IMR-90 (cell line): Measurements from ENCODE around the gene PPP2R2D. TPM values are rescaled to one million over a fixed set of nuclear protein-coding genes. Genes with fewer than 3 reads are reported as not detected.

Experiments used
- ATAC-seq: fragments of 200-7000 bp; cut with Tn5 transposase; 2 replicates; pipeline ENCODE4 v1.9.1; 2020; ENCODE audit warnings: low read depth, mild to moderate bottlenecking, moderate library complexity
- BruUV-seq: library from RNA; stranded (reverse); fragments of 400-500 nt; replicated peaks from 2 replicates; lab custom pipeline; 2021; lab: Mats Ljungman, UMichigan
- CTCF ChIA-PET: fragments of 300-600 bp; formaldehyde crosslinking; extraction: SDS; loops from one replicate; lab custom pipeline; 2021; ENCODE audit warnings: antibody characterized with exemption; lab: Yijun Ruan, JAX
- POLR2A ChIA-PET: fragments of 300-600 bp; sonication (Branson Sonifier 250); formaldehyde crosslinking; loops from one replicate; lab custom pipeline; 2022; ENCODE audit warnings: antibody characterized with exemption; ENCODE audit not compliant: unreplicated experiment; lab: Charles Lee
- DNase-seq: peaks from one replicate; pipeline ENCODE4 v3.0.0; 2013
- H2AFZ ChIP-seq: replicated peaks from 2 replicates; pipeline ENCODE3; 2013; ENCODE audit warnings: low read length, mild to moderate bottlenecking; ENCODE audit not compliant: poor library complexity
- H2AK5ac ChIP-seq: 2 replicates; pipeline ENCODE4 v1.6.1; 2013; ENCODE audit warnings: low read depth, low read length, inconsistent platforms
- H2AK9ac ChIP-seq: replicated peaks from 2 replicates; pipeline ENCODE3; 2013; ENCODE audit warnings: mild to moderate bottlenecking, low read depth, low read length, moderate library complexity; ENCODE audit not compliant: poor library complexity
- H2BK120ac ChIP-seq: 2 replicates; pipeline ENCODE4 v1.6.1; 2013; ENCODE audit warnings: low read depth, low read length, inconsistent platforms
- H2BK15ac ChIP-seq: 3 replicates; pipeline ENCODE4 v1.6.1; 2013; ENCODE audit warnings: low read depth, low read length, inconsistent platforms
- H2BK20ac ChIP-seq: 2 replicates; pipeline ENCODE4 v1.6.1; 2013; ENCODE audit warnings: low read depth, mild to moderate bottlenecking, inconsistent platforms, low read length, moderate library complexity
- H2BK5ac ChIP-seq: 2 replicates; pipeline ENCODE4 v1.6.1; 2013; ENCODE audit warnings: mild to moderate bottlenecking, low read depth, low read length, inconsistent platforms; ENCODE audit not compliant: poor library complexity, severe bottlenecking
- H3K14ac ChIP-seq: replicated peaks from 2 replicates; pipeline ENCODE4 v1.6.1; 2013; ENCODE audit warnings: low read depth, low read length, inconsistent platforms
- H3K18ac ChIP-seq: 2 replicates; pipeline ENCODE4 v1.6.1; 2013; ENCODE audit warnings: low read depth, low read length, control low read depth
- H3K23ac ChIP-seq: 2 replicates; pipeline ENCODE4 v1.6.1; 2013; ENCODE audit warnings: low read depth, low read length, inconsistent platforms
- H3K27ac ChIP-seq: 2 replicates; pipeline ENCODE4 v1.5.1; 2013; ENCODE audit warnings: mild to moderate bottlenecking, control low read depth, low read length; ENCODE audit not compliant: insufficient read depth
- H3K27me3 ChIP-seq: 2 replicates; pipeline ENCODE4 v1.6.1; 2013; ENCODE audit warnings: low read length; ENCODE audit not compliant: control insufficient read depth, insufficient read depth
- H3K36me3 ChIP-seq: 2 replicates; pipeline ENCODE4 v1.6.1; 2013; ENCODE audit warnings: low read length, mixed read lengths; ENCODE audit not compliant: control insufficient read depth, insufficient read depth
- H3K4ac ChIP-seq: 2 replicates; pipeline ENCODE4 v1.6.1; 2013; ENCODE audit warnings: low read depth, low read length, inconsistent platforms
- H3K4me1 ChIP-seq: 2 replicates; pipeline ENCODE4 v1.6.1; 2013; ENCODE audit warnings: low read length, mixed read lengths; ENCODE audit not compliant: control insufficient read depth, insufficient read depth
- H3K4me2 ChIP-seq: 2 replicates; pipeline ENCODE4 v1.6.1; 2013; ENCODE audit warnings: low read depth, mild to moderate bottlenecking, control low read depth, low read length, moderate library complexity
- H3K4me3 ChIP-seq: 2 replicates; pipeline ENCODE4 v1.5.1; 2013; ENCODE audit warnings: low read depth, mild to moderate bottlenecking, control low read depth, low read length, moderate library complexity; ENCODE audit not compliant: insufficient read depth
- H3K56ac ChIP-seq: 2 replicates; pipeline ENCODE4 v1.6.1; 2013; ENCODE audit warnings: low read length, inconsistent platforms; ENCODE audit not compliant: insufficient read depth; ENCODE audit errors: extremely low read depth
- H3K79me1 ChIP-seq, 2 experiments: 2 replicates each; pipeline ENCODE4 v1.6.1; 2013; ENCODE audit warnings: low read length in 2 of 2, inconsistent platforms in 1 of 2, low read depth in 1 of 2
- H3K9ac ChIP-seq: 2 replicates; pipeline ENCODE4 v1.6.1; 2013; ENCODE audit warnings: low read depth, low read length, control low read depth
- H3K9me1 ChIP-seq: 2 replicates; pipeline ENCODE4 v1.6.1; 2013; ENCODE audit warnings: low read length, inconsistent platforms; ENCODE audit not compliant: insufficient read depth
- H3K9me3 ChIP-seq: 2 replicates; pipeline ENCODE4 v1.6.1; 2013; ENCODE audit warnings: low read length; ENCODE audit not compliant: control insufficient read depth, insufficient read depth
- H4K20me1 ChIP-seq: 2 replicates; pipeline ENCODE4 v1.6.1; 2013; ENCODE audit warnings: low read length, inconsistent platforms; ENCODE audit not compliant: insufficient read depth
- H4K5ac ChIP-seq: 2 replicates; pipeline ENCODE4 v1.6.1; 2013; ENCODE audit warnings: mild to moderate bottlenecking, low read depth, low read length, control low read depth
- H4K8ac ChIP-seq, 2 experiments: 2 replicates each; pipeline ENCODE4 v1.6.1; 2013; ENCODE audit warnings: low read depth in 2 of 2, low read length in 2 of 2, control low read depth in 1 of 2, inconsistent platforms in 1 of 2
- H4K91ac ChIP-seq: 2 replicates; pipeline ENCODE4 v1.6.1; 2013; ENCODE audit warnings: low read depth, low read length, inconsistent platforms; ENCODE audit not compliant: insufficient read depth
- BHLHE40 ChIP-seq: fragments of 150-350 bp; IDR thresholded peaks from 2 replicates; pipeline ENCODE4 v1.6.1; 2016; ENCODE audit warnings: mild to moderate bottlenecking, low read depth, low read length
- CEBPB ChIP-seq: IDR thresholded peaks from 2 replicates; pipeline ENCODE4 v1.6.1; 2012; ENCODE audit warnings: low read depth, low read length, improper control_type of control experiment
- CHD1 ChIP-seq: IDR thresholded peaks from 2 replicates; pipeline ENCODE4 v1.6.1; 2012; ENCODE audit warnings: low read depth, low read length, improper control_type of control experiment
- CTCF ChIP-seq: conservative IDR thresholded peaks from 2 replicates; pipeline ENCODE4 v1.5.1; 2012; ENCODE audit warnings: mild to moderate bottlenecking, low read depth, low read length, improper control_type of control experiment
- ELK1 ChIP-seq: fragments of 150-350 bp; IDR thresholded peaks from 2 replicates; pipeline ENCODE4 v1.6.1; 2016; ENCODE audit warnings: low read depth, mild to moderate bottlenecking, low read length, moderate library complexity, borderline replicate concordance
- FOS ChIP-seq: fragments of 150-350 bp; IDR thresholded peaks from 2 replicates; pipeline ENCODE4 v1.6.1; 2016; ENCODE audit warnings: low read depth, low read length
- MAFK ChIP-seq: IDR thresholded peaks from 2 replicates; pipeline ENCODE4 v1.6.1; 2012; ENCODE audit warnings: low read depth, low read length, improper control_type of control experiment
- MAZ ChIP-seq: IDR thresholded peaks from 2 replicates; pipeline ENCODE4 v1.6.1; 2012; ENCODE audit warnings: low read depth, mild to moderate bottlenecking, low read length, improper control_type of control experiment, moderate library complexity, borderline replicate concordance
- MXI1 ChIP-seq: IDR thresholded peaks from 2 replicates; pipeline ENCODE4 v1.6.1; 2012; ENCODE audit warnings: low read depth, mild to moderate bottlenecking, low read length, moderate library complexity, borderline replicate concordance
- NFE2L2 ChIP-seq: fragments of 150-350 bp; IDR thresholded peaks from 2 replicates; pipeline ENCODE4 v1.6.1; 2016; ENCODE audit warnings: low read depth, mild to moderate bottlenecking, low read length
- POLR2A ChIP-seq: IDR thresholded peaks from 2 replicates; pipeline ENCODE4 v1.6.1; 2012; ENCODE audit warnings: mild to moderate bottlenecking, low read depth, low read length
- RAD21 ChIP-seq: IDR thresholded peaks from 2 replicates; pipeline ENCODE4 v1.6.1; 2012; ENCODE audit warnings: low read length, improper control_type of control experiment
- RCOR1 ChIP-seq: IDR thresholded peaks from 2 replicates; pipeline ENCODE4 v1.6.1; 2012; ENCODE audit warnings: mild to moderate bottlenecking, low read length, improper control_type of control experiment; ENCODE audit not compliant: insufficient replicate concordance
- RFX5 ChIP-seq: IDR thresholded peaks from 2 replicates; pipeline ENCODE4 v1.8.0; 2012; ENCODE audit warnings: low read depth, mild to moderate bottlenecking, low read length, moderate library complexity
- SMC3 ChIP-seq: fragments of 150-350 bp; IDR thresholded peaks from 2 replicates; pipeline ENCODE4 v1.6.1; 2016; ENCODE audit warnings: low read depth, mild to moderate bottlenecking, antibody characterized with exemption, low read length, moderate library complexity
- USF2 ChIP-seq: fragments of 150-350 bp; IDR thresholded peaks from 2 replicates; pipeline ENCODE4 v1.6.1; 2017; ENCODE audit warnings: mild to moderate bottlenecking, antibody characterized with exemption, low read length, low read depth
- WGBS, 2 experiments: methylation state at CpG; one replicate each; pipeline versions ENCODE4 v1.1.5 to v1.1.7; 2013; ENCODE audit warnings: missing lambda C conversion rate in 2 of 2; ENCODE audit not compliant: insufficient read length in 1 of 2; ENCODE audit errors: extremely low coverage in 2 of 2; 5-methylcytosine and 5-hydroxymethylcytosine counted together
- dilution Hi-C: fragments of 300-500 bp; cut with HindIII; formaldehyde crosslinking; loops from one replicate; pipeline ENCODE4 v1.14.3; 2018; ENCODE audit warnings: low sequenced_read_pairs; ENCODE audit not compliant: unreplicated experiment
- in situ Hi-C: fragments of 300-500 bp; cut with MboI; formaldehyde crosslinking; loops from 3 replicates; pipeline ENCODE4 v1.14.3; 2019; ENCODE audit warnings: low sequenced_read_pairs, inconsistent platforms, mixed read lengths
- intact Hi-C: fragments of 100-400 bp; cut with micrococcal nuclease; formaldehyde crosslinking; loops from 2 replicates; pipeline ENCODE4 v1.10.0; 2022
- polyA plus RNA-seq, 3 experiments: library from polyadenylated mRNA; depleted of rRNA; stranded (reverse); fragments of >200 nt; gene quantifications; 2 replicates each; pipeline ENCODE4 v1.2.3, GENCODE V29; 2012; ENCODE audit warnings: low replicate concordance in 1 of 3
- total RNA-seq: library from RNA; depleted of rRNA; stranded (reverse); fragments of >200 nt; gene quantifications from 2 replicates; pipeline ENCODE4 v1.2.3, GENCODE V29; 2012

Gene PPP2R2D
- total and polyA plus RNA-seq, 2 of the 4 experiments (the other 2 are of a cell fraction): 22.8 to 23.8 TPM

GRCh38 chr10:131983780-131984179 lies 83.0 kb downstream of the PPP2R2D start:
- Histone ChIP-seq H2AK9ac (no peak overlapping the region), H3K18ac (no peak overlapping the region), H3K56ac (no peak overlapping the region), H2BK15ac (no peak overlapping the region), H2BK120ac (no peak overlapping the region), H3K4ac (0 out of 2 replicates have a peak overlapping the region, but pooled peaks have one; percentile 21), H3K4me1 (peaks cover 8% of the 10 kb centered on the region), H3K27ac (no peak overlapping the region), H3K14ac (no peak overlapping the region), H3K27me3 (no peaks in the 10 kb centered on the region), H2BK20ac (no peak overlapping the region), H4K5ac (no peak overlapping the region), H4K8ac (no peak overlapping the region), H3K9ac (no peak overlapping the region), H3K36me3 (peaks cover 7% of the 10 kb centered on the region), H3K9me1 (peaks cover 10% of the 10 kb centered on the region; the same call in 1 of the 2 replicates), H4K20me1 (peaks cover 22% of the 10 kb centered on the region), H3K4me3 (no peak overlapping the region), H3K79me1 (peaks cover 0 to 30% of the 10 kb centered on the region in 2 experiments; a peak in 2 of 4 replicates), H3K9me3 (no peaks in the 10 kb centered on the region), H3K4me2 (peak overlapping the region; percentile 11; the same call in 1 of the 2 replicates), H2BK5ac (peak overlapping the region; percentile 4), H2AK5ac (no peak overlapping the region), H4K91ac (no peak overlapping the region), H2AFZ (no peak overlapping the region), H3K23ac (no peak overlapping the region)
- CTCF ChIA-PET: interaction anchor here (0.5 to 1.3 kb wide), 5 partner anchors 12 to 158 kb away, joined by 3 read pairs; no protein-coding TSS in a partner anchor
- POLR2A ChIA-PET: no interaction called here
- no CpG with 5 or more reads among the region's 6 CpGs for WGBS, 2 experiments
- dilution Hi-C loops: no loop called here
- ATAC-seq (peak; percentile 69), DNase-seq (peak; percentile 99)
- in situ Hi-C loops: no loop called here
- BruUV-seq: no TSS peak
- intact Hi-C loops: loop anchor here (1.0 to 5.0 kb wide), 4 partner anchors 14 to 84 kb away; partner anchors contain the start of genes JAKMIP3 and PPP2R2D
- TF ChIP-seq CHD1 (no peak), CTCF (no peak), FOS (peak; percentile 91), RFX5 (no peak), ELK1 (no peak), POLR2A (no peak), RAD21 (no peak), MAFK (peak; percentile 96), RCOR1 (no peak), CEBPB (peak; percentile 90), NFE2L2 (0 out of 2 replicates have a peak, but pooled peaks have one; percentile 45), USF2 (no peak), BHLHE40 (peak; percentile 31; the same call in 1 of the 2 replicates), MAZ (no peak), SMC3 (no peak; the same call in 1 of the 2 replicates), MXI1 (no peak)
